Measurements from ENCODE around the gene RNLS. TPM values are rescaled to one million over a fixed set of nuclear protein-coding genes. Genes with fewer than 3 reads are reported as not detected.

RNLS gene
- total RNA-seq, 1 experiment from 2014 or later, result not detected

GRCh38 chr10:88347022-88347421 lies 236.1 kb downstream of the RNLS start:
- intact Hi-C loops (cut with micrococcal nuclease), result no loop called here
- H3K9ac ChIP-seq (ENCODE audit: low read length), result no peak overlapping the region
- BruUV-seq (replicated peaks), result no TSS peak
- no peaks in the 10 kb centered on the region for H4K20me1 ChIP-seq (ENCODE audit: insufficient read depth)
- no peaks in the 10 kb centered on the region for H3K27me3 ChIP-seq (ENCODE audit: insufficient read depth, low read length)
- DNase-seq (ENCODE audit: low read depth, low spot score), result no peak
- CTCF ChIA-PET, result no interaction called here
- H3K79me2 ChIP-seq (ENCODE audit: insufficient read depth, low read length), result no peaks in the 10 kb centered on the region
- no peaks in the 10 kb centered on the region for H3K9me2 ChIP-seq (ENCODE audit: insufficient read depth)
- no peak for ATAC-seq
- no peaks in the 10 kb centered on the region for H3K4me1 ChIP-seq (ENCODE audit: control insufficient read depth in 1 of 2, insufficient read depth in 2 of 2, low read length in 2 of 2)
- no peaks in the 10 kb centered on the region for H3K36me3 ChIP-seq (ENCODE audit: control insufficient read depth in 1 of 2, insufficient read depth in 2 of 2, low read length in 2 of 2)
- H3K9me3 ChIP-seq (ENCODE audit: control insufficient read depth in 1 of 2, insufficient read depth in 1 of 2, low read depth in 1 of 2, low read length in 2 of 2), result no peaks in the 10 kb centered on the region
- TF ChIP-seq YY1 (IDR thresholded peaks at IDR 0.05; ENCODE audit: extremely low read depth, insufficient replicate concordance, low read depth, low read length), result no peak
- no peak for TF ChIP-seq RAD21 (IDR thresholded peaks at IDR 0.05; ENCODE audit: low read depth)
- TF ChIP-seq ELF1 (IDR thresholded peaks at IDR 0.05; ENCODE audit: borderline replicate concordance, low read depth), result no peak
- no peak for TF ChIP-seq CTCF (IDR thresholded peaks at IDR 0.05 in 2 of 3, conservative IDR thresholded peaks at IDR 0.05 in 1 of 3; ENCODE audit: borderline replicate concordance in 1 of 3, insufficient read depth in 1 of 3, low read depth in 2 of 3, low read length in 2 of 3)
- TF ChIP-seq MAX (IDR thresholded peaks at IDR 0.05), result no peak
- no peak for TF ChIP-seq REST (IDR thresholded peaks at IDR 0.05; ENCODE audit: low read depth)
- no peak for TF ChIP-seq ZBTB33 (IDR thresholded peaks at IDR 0.05; ENCODE audit: extremely low read depth, insufficient replicate concordance, low read length)
- TF ChIP-seq SIN3A (IDR thresholded peaks at IDR 0.05; ENCODE audit: low read depth), result no peak
- no peak for TF ChIP-seq CEBPB (IDR thresholded peaks at IDR 0.05; ENCODE audit: low read depth)
- TF ChIP-seq FOSL1 (IDR thresholded peaks at IDR 0.05; ENCODE audit: low read depth), result no peak
- no peak for TF ChIP-seq POLR2AphosphoS5 (IDR thresholded peaks at IDR 0.05; ENCODE audit: low read depth, low read length)
- no peak for TF ChIP-seq EGR1 (IDR thresholded peaks at IDR 0.05; ENCODE audit: low read depth)
- TF ChIP-seq JUND (IDR thresholded peaks at IDR 0.05), result no peak
- no peak for TF ChIP-seq EZH2phosphoT487 (IDR thresholded peaks at IDR 0.05; ENCODE audit: borderline replicate concordance)
- no peak for TF ChIP-seq SRF (IDR thresholded peaks at IDR 0.05; ENCODE audit: low read depth)
- TF ChIP-seq CBX3 (IDR thresholded peaks at IDR 0.05; ENCODE audit: low read depth), result no peak
- TF ChIP-seq EZH2 (IDR thresholded peaks at IDR 0.05), result no peak
- TF ChIP-seq ATF3 (IDR thresholded peaks at IDR 0.05), result no peak
- no peak overlapping the region for H3K27ac ChIP-seq (ENCODE audit: low read depth, low read length)
- H3K4me3 ChIP-seq (replicated peaks in 1 of 2; ENCODE audit: low read depth in 1 of 2, low read length in 2 of 2), result no peak overlapping the region
- no peak overlapping the region for H2AFZ ChIP-seq (ENCODE audit: low read depth, low read length, poor library complexity, severe bottlenecking)
- RAD21 ChIA-PET (ENCODE audit: low non-redundant PET in 1 of 2, low total read pairs in 2 of 2, uncharacterized antibody in 2 of 2, unreplicated experiment in 2 of 2), result no interaction called here
- H3K4me2 ChIP-seq (ENCODE audit: low read length), result no peak overlapping the region
- POLR2A ChIA-PET, result no interaction called here

Data from HCT116 (cell line).